DMS53 treated with DMSO at 0.1 percent for 48 hours (cell line): ENCODE measurements around the gene MIA3.

ENCODE experiments used
- DNase-seq: peaks from one replicate; lab custom pipeline; 2025; ENCODE audit not compliant: unreplicated experiment; lab: John Stamatoyannopoulos, UW

Gene MIA3

GRCh38 chr1:222620566-222620965, 2.7 kb downstream of the MIA3 start:
- no peak for DNase-seq

- no peak for DNase-seq
These were observed 4.9 kb downstream of the MIA3 start for GRCh38 chr1:222622765-222623164.

GRCh38 chr1:222623458-222623857, 5.6 kb downstream of the MIA3 start:
- DNase-seq = no peak

- DNase-seq = no peak
These were observed 6.3 kb downstream of the MIA3 start for GRCh38 chr1:222624214-222624613.

- no peak for DNase-seq
These were observed 9.3 kb downstream of the MIA3 start for GRCh38 chr1:222627232-222627631.

- DNase-seq = no peak
These were observed 12.1 kb downstream of the MIA3 start for GRCh38 chr1:222629921-222630535.

GRCh38 chr1:222631611-222632208, 13.8 kb downstream of the MIA3 start:
- DNase-seq = no peak

GRCh38 chr1:222632749-222633148, 14.9 kb downstream of the MIA3 start:
- DNase-seq = no peak

GRCh38 chr1:222634180-222635013, 16.5 kb downstream of the MIA3 start:
- DNase-seq = peak; percentile 83

GRCh38 chr1:222641269-222641948, 23.5 kb downstream of the MIA3 start:
- no peak for DNase-seq

GRCh38 chr1:222642468-222642867, 24.6 kb downstream of the MIA3 start:
- no peak for DNase-seq

GRCh38 chr1:222643606-222643937, 25.7 kb downstream of the MIA3 start:
- no peak for DNase-seq

GRCh38 chr1:222643938-222644635, 26.2 kb downstream of the MIA3 start:
- DNase-seq = peak; percentile 98

GRCh38 chr1:222644636-222644980, 26.7 kb downstream of the MIA3 start:
- DNase-seq = peak; percentile 41

GRCh38 chr1:222652676-222653075, 34.8 kb downstream of the MIA3 start:
- DNase-seq = no peak

- DNase-seq = no peak
These were observed 35.4 kb downstream of the MIA3 start for GRCh38 chr1:222653178-222653827.

- DNase-seq = no peak
These were observed 37.0 kb downstream of the MIA3 start for GRCh38 chr1:222654849-222655248.

- no peak for DNase-seq
These were observed 38.7 kb downstream of the MIA3 start for GRCh38 chr1:222656391-222657155.

- DNase-seq = no peak
These were observed 40.0 kb downstream of the MIA3 start for GRCh38 chr1:222657899-222658298.

- no peak for DNase-seq
These were observed 45.6 kb downstream of the MIA3 start for GRCh38 chr1:222663431-222663934.
